Measurements from ENCODE around the gene DAAM1.

- TF ChIP-seq POLR2A (IDR thresholded peaks at IDR 0.05) (no peak), CTCF (IDR thresholded peaks at IDR 0.05) (no peak), EP300 (IDR thresholded peaks at IDR 0.05) (no peak)
These were observed 41.4 kb downstream of the DAAM1 start for GRCh38 chr14:59229653-59230406.
